ENCODE data around the gene SLC43A3.

- TF ChIP-seq CTCF (IDR thresholded peaks at IDR 0.05) (no peak), REST (IDR thresholded peaks at IDR 0.05; ENCODE audit: insufficient read depth in 1 of 2, low read depth in 2 of 2, low read length in 1 of 2) (no peak), POLR2AphosphoS5 (IDR thresholded peaks at IDR 0.05; ENCODE audit: low read depth, low read length) (no peak), SIN3A (IDR thresholded peaks at IDR 0.05; ENCODE audit: borderline replicate concordance, insufficient read depth, low read depth, low read length) (no peak)
Measured at GRCh38 chr11:57370941-57371340, 56.0 kb downstream of the SLC43A3 start.

Measured in Panc1 (cell line).